AG09309 (cell line): ENCODE measurements around the gene MRPS10.

Experiments used
- DNase-seq: peaks from one replicate; pipeline ENCODE4 v3.0.0-alpha.2; 2010; ENCODE audit warnings: low read depth
- H3K4me3 ChIP-seq: 2 replicates; pipeline ENCODE4 v1.5.1; 2011; ENCODE audit warnings: mild to moderate bottlenecking, low read depth, low read length, moderate library complexity; ENCODE audit not compliant: control insufficient read depth
- CTCF ChIP-seq: IDR thresholded peaks from 2 replicates; pipeline ENCODE4 v1.5.1; 2011; ENCODE audit warnings: mild to moderate bottlenecking, low read depth, low read length, inconsistent platforms; ENCODE audit not compliant: insufficient read depth, control insufficient read depth; ENCODE audit errors: missing control alignments

The MRPS10 gene

DNA sequence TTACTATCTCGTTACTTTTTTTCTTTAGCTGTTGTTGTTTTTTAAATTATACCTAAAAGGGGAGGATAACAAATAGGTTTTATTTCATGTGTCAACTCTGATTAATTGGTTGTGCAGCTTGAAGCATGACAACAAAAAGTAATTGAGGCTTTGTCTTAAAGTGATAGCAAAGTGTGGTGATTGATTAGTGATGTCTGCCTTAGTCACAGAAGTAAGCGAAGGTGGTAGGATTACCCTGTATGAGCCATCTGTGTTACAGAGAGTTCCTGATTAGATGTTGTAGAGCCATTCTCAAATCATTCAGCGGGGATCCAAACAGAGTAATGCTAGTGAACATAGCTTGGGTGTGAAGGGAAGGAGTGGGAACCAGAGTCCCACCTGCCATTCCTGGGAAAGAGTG lies 14.4 kb upstream of the MRPS10 start:
- no peak for DNase-seq
- H3K4me3 ChIP-seq, result no peak overlapping the region
- TF ChIP-seq CTCF, result no peak

GRCh38 chr6:42230345-42231321 lies 13.0 kb upstream of the MRPS10 start:
- no peak overlapping the region for H3K4me3 ChIP-seq
- TF ChIP-seq CTCF, result peak; percentile 39
- no peak for DNase-seq

- TF ChIP-seq CTCF, result no peak
- no peak for DNase-seq
- no peak overlapping the region for H3K4me3 ChIP-seq
These were observed 12.0 kb upstream of the MRPS10 start for GRCh38 chr6:42229506-42230119.

DNA sequence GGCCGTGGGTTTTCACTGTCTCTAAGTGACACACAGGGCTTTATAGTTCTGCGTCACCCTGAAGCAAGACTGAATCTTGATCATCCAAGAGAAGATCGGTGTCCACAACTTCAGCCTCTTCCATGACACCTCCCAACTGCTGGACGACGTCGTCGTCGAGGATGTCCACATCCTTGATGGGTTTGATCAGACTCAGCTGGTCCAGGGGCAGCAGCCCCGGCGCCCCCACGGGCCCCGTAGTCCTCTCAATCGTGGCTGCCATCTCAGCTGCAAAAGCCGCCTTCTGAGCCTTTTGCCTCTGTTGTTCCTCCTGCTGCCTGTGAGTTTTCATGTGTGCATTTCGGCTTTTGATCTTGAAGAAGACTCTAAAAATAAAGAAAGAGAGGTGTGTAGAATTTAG lies 10.6 kb upstream of the MRPS10 start:
- DNase-seq, result no peak
- no peak for TF ChIP-seq CTCF
- no peak overlapping the region for H3K4me3 ChIP-seq

DNA sequence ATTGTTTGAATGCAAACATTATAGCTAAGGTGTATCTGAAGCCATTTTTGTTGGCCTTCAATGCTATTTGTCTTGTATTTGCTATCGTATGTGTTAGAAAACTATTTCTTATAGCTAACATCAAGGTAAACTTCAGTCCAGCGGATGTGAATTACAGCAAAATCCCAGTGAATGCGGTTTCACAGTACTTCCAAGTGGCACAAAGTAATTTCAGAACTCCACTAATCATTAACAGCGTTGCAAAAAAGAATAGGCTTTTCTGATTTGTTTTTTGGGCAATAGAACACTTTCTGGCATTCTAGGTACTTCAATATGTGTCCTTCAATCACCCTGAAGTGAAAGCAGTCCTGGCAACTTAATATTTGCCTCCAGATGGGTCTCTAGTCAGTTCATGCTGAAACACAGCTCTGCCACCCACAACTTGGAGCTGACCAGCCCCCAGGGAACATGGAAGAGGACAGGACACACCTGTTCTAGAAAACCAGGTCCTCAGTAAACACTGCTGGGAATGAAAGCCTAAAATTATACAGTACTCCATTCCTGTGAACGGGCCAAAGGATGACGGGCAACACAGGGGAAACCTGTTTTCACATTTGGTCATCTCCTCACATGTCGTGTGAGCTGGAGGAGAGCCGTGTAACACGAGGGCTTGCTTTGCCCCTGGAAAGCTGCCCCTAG lies 9.7 kb upstream of the MRPS10 start:
- no peak for DNase-seq
- no peak overlapping the region for H3K4me3 ChIP-seq
- no peak for TF ChIP-seq CTCF

DNA sequence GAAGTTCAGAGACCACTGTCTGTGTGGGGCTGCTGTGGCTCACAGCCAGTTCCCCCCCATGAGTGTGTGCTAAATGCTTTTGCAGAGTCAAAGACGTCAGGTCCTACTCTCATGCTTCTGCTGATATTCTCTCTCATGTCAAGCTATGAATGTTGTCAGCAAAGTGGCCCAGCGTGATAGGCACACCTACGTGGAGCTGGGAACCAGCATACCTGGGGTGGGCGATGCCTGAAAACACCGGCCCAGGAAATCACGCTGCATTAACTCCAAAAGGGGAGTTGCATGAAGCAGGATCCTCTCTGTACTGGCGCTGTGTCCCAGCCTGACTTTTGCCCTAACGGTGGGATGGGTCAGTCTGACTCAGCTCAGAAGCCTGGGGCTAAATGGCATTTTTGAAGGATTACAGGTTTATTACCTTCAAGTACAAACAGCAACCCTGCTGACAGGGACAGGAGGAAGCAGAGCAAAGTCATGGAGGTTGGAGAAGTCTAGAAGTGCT lies 9.0 kb upstream of the MRPS10 start:
- no peak for DNase-seq
- H3K4me3 ChIP-seq, result no peak overlapping the region
- no peak for TF ChIP-seq CTCF
